HEK293T (cell line): ENCODE results near the gene TMPRSS4.

Experiments used
- BHLHE40 ChIP-seq: fragments of 450-650 bp; IDR thresholded peaks from 2 replicates; pipeline ENCODE4 v1.6.1; 2016; ENCODE audit warnings: mild to moderate bottlenecking, moderate library complexity, borderline replicate concordance
- ELF4 ChIP-seq: fragments of 450-650 bp; IDR thresholded peaks from 2 replicates; pipeline ENCODE4 v1.6.1; 2017; ENCODE audit warnings: antibody characterized with exemption
- FOXA1 ChIP-seq: fragments of 450-650 bp; IDR thresholded peaks from 2 replicates; pipeline ENCODE4 v1.6.1; 2016; ENCODE audit warnings: mild to moderate bottlenecking
- FOXM1 ChIP-seq: fragments of 450-650 bp; IDR thresholded peaks from 2 replicates; pipeline ENCODE4 v1.6.1; 2017; ENCODE audit warnings: mild to moderate bottlenecking, borderline replicate concordance
- TARDBP ChIP-seq: fragments of 450-650 bp; IDR thresholded peaks from 2 replicates; pipeline ENCODE4 v1.6.1; 2016
- TF ChIP-seq, protein P1 (sequence below): fragments of 450-650 bp; IDR thresholded peaks from 2 replicates; pipeline ENCODE4 v1.6.1; 2016

DNA sequence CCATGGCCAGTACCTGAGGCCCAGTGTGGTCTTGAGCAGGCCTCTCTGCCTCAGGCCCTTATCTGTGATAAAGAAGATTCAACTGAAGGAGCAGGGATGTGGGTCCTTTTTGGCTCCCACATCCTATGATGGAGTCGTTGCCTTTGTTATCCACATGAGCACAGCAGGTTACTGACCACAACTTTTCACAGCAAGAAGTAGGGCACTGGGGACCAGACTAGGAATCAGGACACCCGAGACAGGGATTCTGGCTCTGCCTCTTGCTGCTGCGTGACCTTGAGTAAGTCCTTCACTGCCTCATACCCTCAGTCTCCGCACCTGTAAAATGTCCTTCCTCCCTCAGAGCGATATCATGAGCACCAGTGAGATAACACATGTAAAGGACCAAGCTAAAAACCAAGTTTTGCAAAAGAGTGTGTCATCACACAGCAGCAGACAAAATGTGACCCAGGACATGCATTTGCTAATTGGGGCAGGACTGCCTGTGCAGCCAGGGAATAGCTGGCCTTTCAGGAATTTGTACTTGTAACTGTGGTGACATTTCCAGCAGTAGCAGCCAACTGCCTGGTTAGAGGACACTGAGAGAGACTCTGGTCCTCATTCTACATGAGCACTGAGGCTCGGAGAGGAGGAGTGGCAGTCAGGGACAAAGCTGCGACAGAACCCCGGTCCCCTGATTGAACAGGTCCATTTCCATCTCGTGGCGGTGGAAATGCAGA lies 23.1 kb downstream of the TMPRSS4 start:
- TF ChIP-seq FOXA1 (no peak), TARDBP (no peak), BHLHE40 (no peak), FOXM1 (no peak), ELF4 (no peak)
- TF ChIP-seq, protein P1, sequence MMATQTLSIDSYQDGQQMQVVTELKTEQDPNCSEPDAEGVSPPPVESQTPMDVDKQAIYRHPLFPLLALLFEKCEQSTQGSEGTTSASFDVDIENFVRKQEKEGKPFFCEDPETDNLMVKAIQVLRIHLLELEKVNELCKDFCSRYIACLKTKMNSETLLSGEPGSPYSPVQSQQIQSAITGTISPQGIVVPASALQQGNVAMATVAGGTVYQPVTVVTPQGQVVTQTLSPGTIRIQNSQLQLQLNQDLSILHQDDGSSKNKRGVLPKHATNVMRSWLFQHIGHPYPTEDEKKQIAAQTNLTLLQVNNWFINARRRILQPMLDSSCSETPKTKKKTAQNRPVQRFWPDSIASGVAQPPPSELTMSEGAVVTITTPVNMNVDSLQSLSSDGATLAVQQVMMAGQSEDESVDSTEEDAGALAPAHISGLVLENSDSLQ: no peak
